HepG2 (cell line): ENCODE results near the gene HCFC1R1. TPM values are rescaled to one million over a fixed set of nuclear protein-coding genes. Genes with fewer than 3 reads are reported as not detected.

Experiments used
- CCAR2 ChIP-seq: fragments of 200-400 bp; formaldehyde crosslinking; optimal IDR thresholded peaks from 2 replicates; pipeline ENCODE3; 2018; ENCODE audit warnings: low read depth, mild to moderate bottlenecking, low read length, moderate library complexity
- KLF9 ChIP-seq: IDR thresholded peaks from 2 replicates; pipeline ENCODE4 v1.6.1; 2016; ENCODE audit warnings: low read depth
- RORA ChIP-seq: sonication (generic); formaldehyde crosslinking; IDR thresholded peaks from 2 replicates; pipeline ENCODE4 v1.5.0; 2020; ENCODE audit warnings: mild to moderate bottlenecking, missing genetic modification reagents, moderate library complexity
- ZFYVE20 ChIP-seq: sonication (generic); formaldehyde crosslinking; IDR thresholded peaks from 2 replicates; pipeline ENCODE4 v1.8.0; 2023; ENCODE audit warnings: low read depth, mild to moderate bottlenecking, moderate library complexity, missing genetic modification reagents, borderline replicate concordance
- polyA plus RNA-seq, 8 experiments: library from polyadenylated mRNA; depleted of rRNA in 3 of 8; stranded (reverse) in 7 of 8; unstranded in 1 of 8; fragments of >200 nt; fragmentation: Illumina TruSeq in 4 of 8; extraction: Trizol in 4 of 8; gene quantifications; 2 replicates each; pipeline versions ENCODE4 v1.2.1 to v1.2.3, GENCODE V29; 2011 to 2016; ENCODE audit warnings: low read depth in 4 of 8, missing spikeins in 1 of 8, mixed read lengths in 1 of 8; ENCODE audit not compliant: insufficient read depth in 1 of 8
- total RNA-seq, 5 experiments: library from RNA; depleted of rRNA; stranded (reverse); fragments of >200 nt; fragmentation: Illumina TruSeq; extraction: Trizol; gene quantifications; 2 replicates each; pipeline ENCODE4 v1.2.3, GENCODE V29; 2016; ENCODE audit warnings: low read depth in 1 of 5
- TF ChIP-seq, protein P1 (sequence below): sonication (generic); formaldehyde crosslinking; IDR thresholded peaks from 2 replicates; pipeline ENCODE4 v1.8.1; 2023; ENCODE audit warnings: missing genetic modification reagents, inconsistent platforms, borderline replicate concordance
- TF ChIP-seq, protein P2 (sequence below): sonication (generic); formaldehyde crosslinking; IDR thresholded peaks from 2 replicates; pipeline ENCODE4 v1.4.0; 2020; ENCODE audit warnings: mild to moderate bottlenecking, low read depth, missing genetic modification reagents
- TF ChIP-seq, protein P3 (sequence below): sonication (generic); formaldehyde crosslinking; IDR thresholded peaks from 2 replicates; pipeline ENCODE4 v1.8.0; 2023; ENCODE audit warnings: mild to moderate bottlenecking, missing genetic modification reagents
- TF ChIP-seq, protein P4 (sequence below): sonication (generic); formaldehyde crosslinking; IDR thresholded peaks from 2 replicates; pipeline ENCODE4 v1.8.1; 2022; ENCODE audit warnings: mild to moderate bottlenecking, missing genetic modification reagents
- TF ChIP-seq, protein P5 (sequence below): fragments of 450-650 bp; IDR thresholded peaks from 2 replicates; pipeline ENCODE4 v1.6.1; 2017; ENCODE audit warnings: mild to moderate bottlenecking
- TF ChIP-seq, protein P6 (sequence below): sonication (generic); formaldehyde crosslinking; IDR thresholded peaks from 2 replicates; pipeline ENCODE4 v1.9.0; 2021; ENCODE audit warnings: missing genetic modification reagents, borderline replicate concordance
- TF ChIP-seq, protein P7 (sequence below): sonication (generic); formaldehyde crosslinking; IDR thresholded peaks from 2 replicates; pipeline ENCODE4 v1.4.0; 2020; ENCODE audit warnings: missing genetic modification reagents

HCFC1R1 gene
- total and polyA plus RNA-seq, 2 of the 13 experiments (the other 11 are each of a cell fraction or from before 2014, with no cell fraction given), result 13.8 to 16.1 TPM

DNA sequence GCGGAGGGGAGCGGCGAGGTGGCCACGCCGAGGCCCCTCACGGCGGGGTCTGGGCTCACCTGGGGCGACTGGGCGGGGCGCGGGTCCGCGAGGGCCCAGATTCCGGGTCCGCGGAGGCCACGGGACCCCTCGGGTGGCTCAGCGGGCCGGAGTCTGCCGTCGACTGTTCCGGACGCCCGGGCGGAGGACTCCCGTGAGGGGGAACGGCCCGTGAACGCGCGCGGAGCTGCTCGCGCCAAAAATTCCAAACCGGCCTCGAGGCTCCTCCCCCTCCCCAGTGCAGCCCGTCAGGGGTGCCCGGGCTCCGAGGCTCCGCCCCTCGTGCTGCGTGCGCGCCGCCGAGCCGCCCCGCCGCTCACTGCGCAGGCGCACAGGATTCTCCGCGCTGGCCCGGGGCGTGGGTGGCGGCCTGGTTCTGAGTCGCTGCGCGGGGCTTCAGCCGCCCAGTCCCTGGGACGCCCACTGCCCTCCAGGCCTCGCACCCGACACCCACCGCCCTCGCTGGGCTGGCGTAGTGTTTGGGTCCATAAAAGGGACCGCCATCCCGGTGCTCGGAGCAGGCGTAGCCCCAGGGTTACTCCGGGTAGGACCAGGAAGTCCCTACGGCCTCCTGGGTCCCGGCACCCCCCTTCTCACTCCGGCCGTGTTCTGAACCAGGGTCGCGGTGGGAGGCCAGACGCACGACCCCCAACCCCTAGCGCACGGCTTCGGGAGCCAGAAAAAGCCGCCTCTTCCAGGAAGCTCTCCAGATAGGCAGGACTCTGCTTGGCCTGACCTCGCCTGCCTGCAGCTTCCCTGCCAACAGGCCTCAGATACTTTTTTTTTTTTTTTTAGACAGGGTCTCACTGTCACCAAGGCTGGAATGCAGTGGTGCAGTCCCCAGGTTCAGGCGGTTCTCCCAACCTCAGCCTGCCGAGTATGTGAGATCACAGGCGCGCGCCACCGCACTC lies 43.2 kb downstream of the HCFC1R1 start, which contains the start of gene PKMYT1 (continued):
- TF ChIP-seq CCAR2, result no peak
- TF ChIP-seq, protein P1, sequence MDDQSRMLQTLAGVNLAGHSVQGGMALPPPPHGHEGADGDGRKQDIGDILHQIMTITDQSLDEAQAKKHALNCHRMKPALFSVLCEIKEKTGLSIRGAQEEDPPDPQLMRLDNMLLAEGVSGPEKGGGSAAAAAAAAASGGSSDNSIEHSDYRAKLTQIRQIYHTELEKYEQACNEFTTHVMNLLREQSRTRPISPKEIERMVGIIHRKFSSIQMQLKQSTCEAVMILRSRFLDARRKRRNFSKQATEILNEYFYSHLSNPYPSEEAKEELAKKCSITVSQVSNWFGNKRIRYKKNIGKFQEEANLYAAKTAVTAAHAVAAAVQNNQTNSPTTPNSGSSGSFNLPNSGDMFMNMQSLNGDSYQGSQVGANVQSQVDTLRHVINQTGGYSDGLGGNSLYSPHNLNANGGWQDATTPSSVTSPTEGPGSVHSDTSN (CRISPR knock-in tag), result no peak
- TF ChIP-seq, protein P2, sequence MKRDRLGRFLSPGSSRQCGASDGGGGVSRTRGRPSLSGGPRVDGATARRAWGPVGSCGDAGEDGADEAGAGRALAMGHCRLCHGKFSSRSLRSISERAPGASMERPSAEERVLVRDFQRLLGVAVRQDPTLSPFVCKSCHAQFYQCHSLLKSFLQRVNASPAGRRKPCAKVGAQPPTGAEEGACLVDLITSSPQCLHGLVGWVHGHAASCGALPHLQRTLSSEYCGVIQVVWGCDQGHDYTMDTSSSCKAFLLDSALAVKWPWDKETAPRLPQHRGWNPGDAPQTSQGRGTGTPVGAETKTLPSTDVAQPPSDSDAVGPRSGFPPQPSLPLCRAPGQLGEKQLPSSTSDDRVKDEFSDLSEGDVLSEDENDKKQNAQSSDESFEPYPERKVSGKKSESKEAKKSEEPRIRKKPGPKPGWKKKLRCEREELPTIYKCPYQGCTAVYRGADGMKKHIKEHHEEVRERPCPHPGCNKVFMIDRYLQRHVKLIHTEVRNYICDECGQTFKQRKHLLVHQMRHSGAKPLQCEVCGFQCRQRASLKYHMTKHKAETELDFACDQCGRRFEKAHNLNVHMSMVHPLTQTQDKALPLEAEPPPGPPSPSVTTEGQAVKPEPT, result no peak
- TF ChIP-seq, protein P3, sequence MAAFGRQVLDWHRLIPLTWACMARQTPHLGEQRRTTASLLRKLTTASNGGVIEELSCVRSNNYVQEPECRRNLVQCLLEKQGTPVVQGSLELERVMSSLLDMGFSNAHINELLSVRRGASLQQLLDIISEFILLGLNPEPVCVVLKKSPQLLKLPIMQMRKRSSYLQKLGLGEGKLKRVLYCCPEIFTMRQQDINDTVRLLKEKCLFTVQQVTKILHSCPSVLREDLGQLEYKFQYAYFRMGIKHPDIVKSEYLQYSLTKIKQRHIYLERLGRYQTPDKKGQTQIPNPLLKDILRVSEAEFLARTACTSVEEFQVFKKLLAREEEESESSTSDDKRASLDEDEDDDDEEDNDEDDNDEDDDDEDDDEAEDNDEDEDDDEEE, result no peak; the same call in 1 of the 2 replicates
- no peak for TF ChIP-seq KLF9 (CRISPR knock-in tag)
- TF ChIP-seq, protein P4, sequence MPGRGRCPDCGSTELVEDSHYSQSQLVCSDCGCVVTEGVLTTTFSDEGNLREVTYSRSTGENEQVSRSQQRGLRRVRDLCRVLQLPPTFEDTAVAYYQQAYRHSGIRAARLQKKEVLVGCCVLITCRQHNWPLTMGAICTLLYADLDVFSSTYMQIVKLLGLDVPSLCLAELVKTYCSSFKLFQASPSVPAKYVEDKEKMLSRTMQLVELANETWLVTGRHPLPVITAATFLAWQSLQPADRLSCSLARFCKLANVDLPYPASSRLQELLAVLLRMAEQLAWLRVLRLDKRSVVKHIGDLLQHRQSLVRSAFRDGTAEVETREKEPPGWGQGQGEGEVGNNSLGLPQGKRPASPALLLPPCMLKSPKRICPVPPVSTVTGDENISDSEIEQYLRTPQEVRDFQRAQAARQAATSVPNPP (CRISPR knock-in tag), result no peak
- TF ChIP-seq ZFYVE20 (CRISPR knock-in tag), result 0 out of 2 replicates have a peak, but pooled peaks have one; percentile 15
- TF ChIP-seq, protein P5, sequence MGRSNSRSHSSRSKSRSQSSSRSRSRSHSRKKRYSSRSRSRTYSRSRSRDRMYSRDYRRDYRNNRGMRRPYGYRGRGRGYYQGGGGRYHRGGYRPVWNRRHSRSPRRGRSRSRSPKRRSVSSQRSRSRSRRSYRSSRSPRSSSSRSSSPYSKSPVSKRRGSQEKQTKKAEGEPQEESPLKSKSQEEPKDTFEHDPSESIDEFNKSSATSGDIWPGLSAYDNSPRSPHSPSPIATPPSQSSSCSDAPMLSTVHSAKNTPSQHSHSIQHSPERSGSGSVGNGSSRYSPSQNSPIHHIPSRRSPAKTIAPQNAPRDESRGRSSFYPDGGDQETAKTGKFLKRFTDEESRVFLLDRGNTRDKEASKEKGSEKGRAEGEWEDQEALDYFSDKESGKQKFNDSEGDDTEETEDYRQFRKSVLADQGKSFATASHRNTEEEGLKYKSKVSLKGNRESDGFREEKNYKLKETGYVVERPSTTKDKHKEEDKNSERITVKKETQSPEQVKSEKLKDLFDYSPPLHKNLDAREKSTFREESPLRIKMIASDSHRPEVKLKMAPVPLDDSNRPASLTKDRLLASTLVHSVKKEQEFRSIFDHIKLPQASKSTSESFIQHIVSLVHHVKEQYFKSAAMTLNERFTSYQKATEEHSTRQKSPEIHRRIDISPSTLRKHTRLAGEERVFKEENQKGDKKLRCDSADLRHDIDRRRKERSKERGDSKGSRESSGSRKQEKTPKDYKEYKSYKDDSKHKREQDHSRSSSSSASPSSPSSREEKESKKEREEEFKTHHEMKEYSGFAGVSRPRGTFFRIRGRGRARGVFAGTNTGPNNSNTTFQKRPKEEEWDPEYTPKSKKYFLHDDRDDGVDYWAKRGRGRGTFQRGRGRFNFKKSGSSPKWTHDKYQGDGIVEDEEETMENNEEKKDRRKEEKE, result no peak
- TF ChIP-seq, protein P6, sequence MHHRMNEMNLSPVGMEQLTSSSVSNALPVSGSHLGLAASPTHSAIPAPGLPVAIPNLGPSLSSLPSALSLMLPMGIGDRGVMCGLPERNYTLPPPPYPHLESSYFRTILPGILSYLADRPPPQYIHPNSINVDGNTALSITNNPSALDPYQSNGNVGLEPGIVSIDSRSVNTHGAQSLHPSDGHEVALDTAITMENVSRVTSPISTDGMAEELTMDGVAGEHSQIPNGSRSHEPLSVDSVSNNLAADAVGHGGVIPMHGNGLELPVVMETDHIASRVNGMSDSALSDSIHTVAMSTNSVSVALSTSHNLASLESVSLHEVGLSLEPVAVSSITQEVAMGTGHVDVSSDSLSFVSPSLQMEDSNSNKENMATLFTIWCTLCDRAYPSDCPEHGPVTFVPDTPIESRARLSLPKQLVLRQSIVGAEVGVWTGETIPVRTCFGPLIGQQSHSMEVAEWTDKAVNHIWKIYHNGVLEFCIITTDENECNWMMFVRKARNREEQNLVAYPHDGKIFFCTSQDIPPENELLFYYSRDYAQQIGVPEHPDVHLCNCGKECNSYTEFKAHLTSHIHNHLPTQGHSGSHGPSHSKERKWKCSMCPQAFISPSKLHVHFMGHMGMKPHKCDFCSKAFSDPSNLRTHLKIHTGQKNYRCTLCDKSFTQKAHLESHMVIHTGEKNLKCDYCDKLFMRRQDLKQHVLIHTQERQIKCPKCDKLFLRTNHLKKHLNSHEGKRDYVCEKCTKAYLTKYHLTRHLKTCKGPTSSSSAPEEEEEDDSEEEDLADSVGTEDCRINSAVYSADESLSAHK (CRISPR knock-in tag), result no peak
- TF ChIP-seq RORA (CRISPR knock-in tag), result no peak
- TF ChIP-seq, protein P7, sequence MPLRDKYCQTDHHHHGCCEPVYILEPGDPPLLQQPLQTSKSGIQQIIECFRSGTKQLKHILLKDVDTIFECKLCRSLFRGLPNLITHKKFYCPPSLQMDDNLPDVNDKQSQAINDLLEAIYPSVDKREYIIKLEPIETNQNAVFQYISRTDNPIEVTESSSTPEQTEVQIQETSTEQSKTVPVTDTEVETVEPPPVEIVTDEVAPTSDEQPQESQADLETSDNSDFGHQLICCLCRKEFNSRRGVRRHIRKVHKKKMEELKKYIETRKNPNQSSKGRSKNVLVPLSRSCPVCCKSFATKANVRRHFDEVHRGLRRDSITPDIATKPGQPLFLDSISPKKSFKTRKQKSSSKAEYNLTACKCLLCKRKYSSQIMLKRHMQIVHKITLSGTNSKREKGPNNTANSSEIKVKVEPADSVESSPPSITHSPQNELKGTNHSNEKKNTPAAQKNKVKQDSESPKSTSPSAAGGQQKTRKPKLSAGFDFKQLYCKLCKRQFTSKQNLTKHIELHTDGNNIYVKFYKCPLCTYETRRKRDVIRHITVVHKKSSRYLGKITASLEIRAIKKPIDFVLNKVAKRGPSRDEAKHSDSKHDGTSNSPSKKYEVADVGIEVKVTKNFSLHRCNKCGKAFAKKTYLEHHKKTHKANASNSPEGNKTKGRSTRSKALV, result peak; percentile 13; the same call in 1 of the 2 replicates
